HG03558 (cell line): Measurements from ENCODE around the gene KCNMA1.
"Not testable (repeated sequence)": the region's sequence is repeated elsewhere in the genome, so short reads cannot be mapped to it uniquely, and the experiment has no call there.

Experiments used
- ATAC-seq: cut with Tn5 transposase; IDR thresholded peaks from one replicate; pipeline ENCODE4 v1.9.1; 2021; ENCODE audit warnings: moderate number of reproducible peaks; ENCODE audit not compliant: unreplicated experiment; ENCODE audit errors: extremely low read depth

KCNMA1 gene

GRCh38 chr10:77589703-77590102 lies 47.9 kb downstream of the KCNMA1 start:
- not testable (repeated sequence) for ATAC-seq

GRCh38 chr10:77588886-77589285 lies 48.7 kb downstream of the KCNMA1 start:
- ATAC-seq: no peak

- ATAC-seq: no peak
These were observed 50.2 kb downstream of the KCNMA1 start for GRCh38 chr10:77587416-77587790.

GRCh38 chr10:77586719-77587415 lies 50.7 kb downstream of the KCNMA1 start:
- ATAC-seq: no peak

GRCh38 chr10:77584938-77585337 lies 52.7 kb downstream of the KCNMA1 start:
- no peak for ATAC-seq

- ATAC-seq: no peak
These were observed 54.1 kb downstream of the KCNMA1 start for GRCh38 chr10:77583527-77583926.

GRCh38 chr10:77582710-77583115 lies 54.9 kb downstream of the KCNMA1 start:
- no peak for ATAC-seq

- ATAC-seq: no peak
These were observed 55.9 kb downstream of the KCNMA1 start for GRCh38 chr10:77581738-77582137.

- ATAC-seq: no peak
These were observed 57.1 kb downstream of the KCNMA1 start for GRCh38 chr10:77580482-77580881.

- ATAC-seq: no peak
These were observed 58.9 kb downstream of the KCNMA1 start for GRCh38 chr10:77578583-77579227.

- ATAC-seq: no peak
These were observed 59.9 kb downstream of the KCNMA1 start for GRCh38 chr10:77577666-77578229.

- ATAC-seq: no peak
These were observed 61.1 kb downstream of the KCNMA1 start for GRCh38 chr10:77576444-77577032.

- no peak for ATAC-seq
These were observed 61.6 kb downstream of the KCNMA1 start for GRCh38 chr10:77576007-77576367.

GRCh38 chr10:77575271-77576006 lies 62.2 kb downstream of the KCNMA1 start:
- no peak for ATAC-seq

- no peak for ATAC-seq
These were observed 63.2 kb downstream of the KCNMA1 start for GRCh38 chr10:77574438-77574837.

GRCh38 chr10:77572520-77572919 lies 65.1 kb downstream of the KCNMA1 start:
- ATAC-seq: not testable (repeated sequence)

- ATAC-seq: no peak
These were observed 66.1 kb downstream of the KCNMA1 start for GRCh38 chr10:77571490-77571889.

GRCh38 chr10:77566914-77567566 lies 70.6 kb downstream of the KCNMA1 start:
- no peak for ATAC-seq

- ATAC-seq: no peak
These were observed 71.4 kb downstream of the KCNMA1 start for GRCh38 chr10:77566236-77566635.

GRCh38 chr10:77565590-77566023 lies 72.0 kb downstream of the KCNMA1 start:
- no peak for ATAC-seq
